Lower leg skin (tissue), 3 donors: ENCODE results near the gene DMRTB1.

Experiments used
- POLR2A ChIP-seq, 2 donors: fragments of 450-650 bp; IDR thresholded peaks; one replicate each; pipeline ENCODE4 v1.6.1; 2016 to 2017; ENCODE audit warnings: antibody characterized with exemption in 2 of 2, mild to moderate bottlenecking in 1 of 2, moderate library complexity in 1 of 2
- TF ChIP-seq, protein P1 (sequence below), 3 donors: fragments of 450-650 bp; IDR thresholded peaks; one replicate each; pipeline ENCODE4 v1.5.1; 2016; ENCODE audit warnings: antibody characterized with exemption in 3 of 3, mild to moderate bottlenecking in 3 of 3, moderate library complexity in 2 of 3

GRCh38 chr1:53513846-53514245 is 54.6 kb downstream of the DMRTB1 start:
- TF ChIP-seq POLR2A (IDR thresholded peaks at IDR 0.05) = no peak
- TF ChIP-seq, protein P1, sequence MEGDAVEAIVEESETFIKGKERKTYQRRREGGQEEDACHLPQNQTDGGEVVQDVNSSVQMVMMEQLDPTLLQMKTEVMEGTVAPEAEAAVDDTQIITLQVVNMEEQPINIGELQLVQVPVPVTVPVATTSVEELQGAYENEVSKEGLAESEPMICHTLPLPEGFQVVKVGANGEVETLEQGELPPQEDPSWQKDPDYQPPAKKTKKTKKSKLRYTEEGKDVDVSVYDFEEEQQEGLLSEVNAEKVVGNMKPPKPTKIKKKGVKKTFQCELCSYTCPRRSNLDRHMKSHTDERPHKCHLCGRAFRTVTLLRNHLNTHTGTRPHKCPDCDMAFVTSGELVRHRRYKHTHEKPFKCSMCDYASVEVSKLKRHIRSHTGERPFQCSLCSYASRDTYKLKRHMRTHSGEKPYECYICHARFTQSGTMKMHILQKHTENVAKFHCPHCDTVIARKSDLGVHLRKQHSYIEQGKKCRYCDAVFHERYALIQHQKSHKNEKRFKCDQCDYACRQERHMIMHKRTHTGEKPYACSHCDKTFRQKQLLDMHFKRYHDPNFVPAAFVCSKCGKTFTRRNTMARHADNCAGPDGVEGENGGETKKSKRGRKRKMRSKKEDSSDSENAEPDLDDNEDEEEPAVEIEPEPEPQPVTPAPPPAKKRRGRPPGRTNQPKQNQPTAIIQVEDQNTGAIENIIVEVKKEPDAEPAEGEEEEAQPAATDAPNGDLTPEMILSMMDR (IDR thresholded peaks at IDR 0.05) = no peak
